Chondrocyte (in vitro differentiated cells): ENCODE results near the gene TMEM126A. TPM values are rescaled to one million over a fixed set of nuclear protein-coding genes. Genes with fewer than 3 reads are reported as not detected.

Experiments used
- DNase-seq: peaks from one replicate; pipeline ENCODE4 v3.0.0; 2021; ENCODE audit warnings: mixed read lengths, low spot score
- H3K27ac Mint-ChIP-seq: one replicate; pipeline ENCODE4 v1.8.0; 2021; ENCODE audit warnings: mild to moderate bottlenecking, moderate library complexity, mixed read lengths; ENCODE audit not compliant: unreplicated experiment
- H3K27me3 Mint-ChIP-seq: 2 replicates; pipeline ENCODE4 v1.8.0; 2021; ENCODE audit warnings: low read depth, mixed read lengths
- H3K36me3 Mint-ChIP-seq: 2 replicates; pipeline ENCODE4 v1.8.0; 2021; ENCODE audit warnings: low read depth, mixed read lengths
- H3K4me1 Mint-ChIP-seq: 2 replicates; pipeline ENCODE4 v1.8.0; 2021; ENCODE audit warnings: low read depth, mild to moderate bottlenecking, mixed read lengths
- H3K4me3 Mint-ChIP-seq: one replicate; pipeline ENCODE4 v1.8.0; 2021; ENCODE audit warnings: mild to moderate bottlenecking, moderate library complexity, mixed read lengths; ENCODE audit not compliant: unreplicated experiment
- H3K9me3 Mint-ChIP-seq: 2 replicates; pipeline ENCODE4 v1.8.0; 2021; ENCODE audit warnings: low read depth, mixed read lengths
- total RNA-seq: library from RNA; stranded (reverse); gene quantifications from 3 replicates; pipeline ENCODE4 v1.2.1, GENCODE V29; 2021
- TF ChIP-seq, protein P1 (sequence below): fragments of 200-600 bp; sonication (generic); IDR thresholded peaks from 2 replicates; pipeline ENCODE4 v1.5.0; 2021; ENCODE audit warnings: antibody characterized with exemption, mild to moderate bottlenecking, moderate library complexity

TMEM126A gene
- total RNA-seq, 1 donor from 2014 or later: 30.7 TPM

DNA sequence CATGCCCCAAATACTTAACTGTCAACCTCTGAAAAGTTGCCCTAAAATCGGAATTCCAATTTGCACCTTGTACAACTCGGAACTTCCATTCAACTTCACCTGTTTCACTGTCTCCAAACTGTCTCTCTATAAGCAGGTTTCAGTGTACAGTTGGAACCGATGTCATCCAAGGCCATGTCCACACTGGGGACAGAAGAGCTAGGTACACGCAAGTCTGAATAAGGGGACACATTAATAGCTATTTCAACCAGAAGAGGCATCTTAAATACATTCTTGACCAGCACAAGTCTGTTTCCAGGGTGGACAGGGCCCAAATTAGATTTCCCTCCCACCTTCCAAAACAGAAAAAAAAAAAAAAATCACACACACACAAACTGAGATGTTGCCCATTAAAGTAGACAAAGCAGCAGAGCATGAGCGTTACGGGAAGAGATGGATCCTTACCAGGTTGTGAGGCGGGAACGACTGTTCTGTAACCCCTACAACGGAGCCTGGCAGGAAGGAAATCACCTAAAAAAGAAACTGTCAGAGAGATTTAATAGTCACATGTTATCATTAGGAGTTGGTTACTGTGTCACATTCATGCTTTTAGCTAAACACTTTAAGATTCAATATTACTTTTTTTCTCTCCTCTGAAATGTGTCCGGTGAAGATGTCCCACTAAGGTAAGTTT is 15.4 kb downstream of the TMEM126A start:
- peak overlapping the region; percentile 85 for H3K4me3 Mint-ChIP-seq
- no peaks in the 10 kb centered on the region for H3K9me3 Mint-ChIP-seq
- H3K27me3 Mint-ChIP-seq: no peaks in the 10 kb centered on the region
- H3K36me3 Mint-ChIP-seq: peaks cover 20% of the 10 kb centered on the region
- DNase-seq: no peak
- H3K4me1 Mint-ChIP-seq: peaks cover 46% of the 10 kb centered on the region
- peak overlapping the region; percentile 98 for H3K27ac Mint-ChIP-seq
- TF ChIP-seq, protein P1, sequence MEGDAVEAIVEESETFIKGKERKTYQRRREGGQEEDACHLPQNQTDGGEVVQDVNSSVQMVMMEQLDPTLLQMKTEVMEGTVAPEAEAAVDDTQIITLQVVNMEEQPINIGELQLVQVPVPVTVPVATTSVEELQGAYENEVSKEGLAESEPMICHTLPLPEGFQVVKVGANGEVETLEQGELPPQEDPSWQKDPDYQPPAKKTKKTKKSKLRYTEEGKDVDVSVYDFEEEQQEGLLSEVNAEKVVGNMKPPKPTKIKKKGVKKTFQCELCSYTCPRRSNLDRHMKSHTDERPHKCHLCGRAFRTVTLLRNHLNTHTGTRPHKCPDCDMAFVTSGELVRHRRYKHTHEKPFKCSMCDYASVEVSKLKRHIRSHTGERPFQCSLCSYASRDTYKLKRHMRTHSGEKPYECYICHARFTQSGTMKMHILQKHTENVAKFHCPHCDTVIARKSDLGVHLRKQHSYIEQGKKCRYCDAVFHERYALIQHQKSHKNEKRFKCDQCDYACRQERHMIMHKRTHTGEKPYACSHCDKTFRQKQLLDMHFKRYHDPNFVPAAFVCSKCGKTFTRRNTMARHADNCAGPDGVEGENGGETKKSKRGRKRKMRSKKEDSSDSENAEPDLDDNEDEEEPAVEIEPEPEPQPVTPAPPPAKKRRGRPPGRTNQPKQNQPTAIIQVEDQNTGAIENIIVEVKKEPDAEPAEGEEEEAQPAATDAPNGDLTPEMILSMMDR: no peak

DNA sequence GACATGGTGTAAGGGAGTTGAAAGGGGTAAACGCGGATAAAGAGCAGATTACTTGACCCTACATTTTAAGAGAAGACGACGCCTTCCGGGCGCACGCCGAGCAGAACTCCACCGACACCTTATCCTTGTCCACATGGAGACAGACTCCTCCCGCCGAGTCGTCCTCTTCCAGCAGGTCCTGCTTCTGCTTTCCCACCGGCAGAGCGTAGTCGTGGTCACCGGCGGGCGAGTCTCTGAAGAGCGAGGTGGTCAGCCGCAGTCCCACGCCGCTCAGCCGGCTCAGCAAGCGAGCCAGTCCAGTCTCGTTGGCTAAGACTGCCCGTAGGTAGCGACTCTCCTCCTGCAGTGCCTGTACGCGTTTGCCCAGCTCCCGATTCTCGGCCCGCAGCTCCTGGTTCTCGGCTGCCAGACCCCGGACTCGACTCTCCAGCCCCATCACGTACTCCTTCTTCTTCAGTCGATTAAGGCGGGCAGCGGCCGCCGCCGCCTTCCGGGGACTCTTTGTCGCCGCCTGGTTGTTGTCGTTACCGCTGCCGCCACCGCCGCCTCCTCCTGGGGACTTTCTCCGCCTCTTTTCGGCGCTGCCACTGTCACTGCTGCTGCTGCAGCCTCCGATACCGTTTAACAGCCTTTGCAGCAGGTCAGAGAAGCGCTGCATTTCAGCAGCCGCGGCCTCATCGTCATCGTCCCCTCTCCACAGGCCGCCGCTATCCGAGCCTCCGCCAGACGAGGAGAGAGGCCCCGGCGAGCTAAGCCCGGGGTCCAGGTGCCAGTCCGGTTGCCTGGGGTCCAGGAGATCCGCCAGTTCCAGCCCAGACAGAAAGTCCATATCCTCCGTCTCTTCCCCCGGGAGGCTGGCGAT is 16.2 kb downstream of the TMEM126A start:
- peak overlapping the region; percentile 85 for H3K4me3 Mint-ChIP-seq
- peaks cover 19% of the 10 kb centered on the region for H3K36me3 Mint-ChIP-seq
- TF ChIP-seq, protein P1: peak; percentile 78
- DNase-seq: peak; percentile 92
- H3K4me1 Mint-ChIP-seq: peaks cover 42% of the 10 kb centered on the region
- H3K27ac Mint-ChIP-seq: peak overlapping the region; percentile 98
- no peaks in the 10 kb centered on the region for H3K9me3 Mint-ChIP-seq
- H3K27me3 Mint-ChIP-seq: no peaks in the 10 kb centered on the region

DNA sequence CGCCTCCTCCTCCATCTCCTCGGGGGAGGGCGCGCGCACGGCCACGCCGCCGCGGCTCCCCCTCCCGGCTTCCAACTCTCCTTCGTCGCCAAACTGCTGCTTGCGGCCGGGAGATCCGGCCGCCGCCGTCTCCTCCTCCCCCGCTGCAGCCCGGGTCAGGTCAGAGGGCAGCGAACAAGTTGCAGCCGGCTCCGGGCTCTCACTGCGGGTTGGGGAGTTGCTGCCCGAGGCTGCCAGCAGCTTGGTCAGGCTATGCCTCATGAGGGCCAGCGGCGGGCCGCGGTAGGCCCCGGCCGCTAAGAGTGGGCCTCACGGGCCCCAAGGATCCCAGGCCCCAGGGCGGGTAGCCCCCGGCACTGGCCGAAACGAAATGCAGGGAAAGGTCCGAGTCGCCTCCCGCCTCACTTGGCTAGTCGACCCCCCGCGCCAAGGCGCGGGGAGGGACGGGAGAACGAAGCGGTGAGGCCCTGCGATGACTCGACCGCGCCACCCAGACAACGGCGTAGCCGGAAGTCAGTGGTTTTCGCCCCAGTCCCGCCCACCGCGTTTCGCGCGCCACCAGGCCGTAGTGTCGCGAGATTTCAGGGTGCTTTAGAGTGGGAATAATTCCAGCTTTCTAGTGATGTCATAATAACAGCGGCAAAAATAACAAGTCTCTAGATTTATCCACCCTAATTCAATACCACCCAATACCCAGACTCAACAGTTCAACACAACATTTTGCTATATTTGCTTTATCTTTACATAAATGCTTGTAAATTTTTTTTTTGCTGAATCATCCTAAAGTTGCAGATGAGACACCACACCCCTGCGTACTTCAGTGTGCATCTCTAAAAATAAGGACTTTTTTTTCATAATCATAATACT is 17.1 kb downstream of the TMEM126A start, which contains the start of gene CREBZF:
Gene CREBZF, minus strand, starts transcription at position 515 of the 867 bp plus-strand sequence. Its CDS starts 254 bp downstream, at position 261.
- peaks cover 34% of the 10 kb centered on the region for H3K4me1 Mint-ChIP-seq
- H3K27ac Mint-ChIP-seq: peak within 1 kb of the TSS; percentile 98
- H3K36me3 Mint-ChIP-seq: peaks cover 15% of the 10 kb centered on the region
- H3K27me3 Mint-ChIP-seq: no peaks in the 10 kb centered on the region
- peak within 1 kb of the TSS; percentile 85 for H3K4me3 Mint-ChIP-seq
- TF ChIP-seq, protein P1: no peak
- H3K9me3 Mint-ChIP-seq: no peaks in the 10 kb centered on the region
- DNase-seq: peak; percentile 97

DNA sequence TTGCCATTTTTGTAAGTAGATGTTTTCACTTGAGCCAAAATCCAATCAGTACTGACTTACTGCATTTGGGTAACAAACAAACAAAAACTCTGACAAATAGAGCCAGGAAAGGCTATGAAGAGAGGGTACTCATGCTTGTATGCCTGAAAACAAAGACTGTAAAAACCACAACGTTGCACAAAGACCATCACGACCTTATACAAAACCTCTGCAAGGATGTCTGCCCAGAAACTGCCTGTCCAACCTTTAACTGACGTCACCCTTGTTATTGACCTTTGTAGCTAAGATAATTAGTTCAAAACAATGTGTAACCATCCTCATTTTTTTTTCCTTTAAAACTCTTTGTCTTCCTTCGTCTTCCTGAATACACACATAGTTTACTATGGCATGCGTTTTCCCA is 18.0 kb downstream of the TMEM126A start:
- DNase-seq: no peak
- Mint-ChIP-seq H3K27ac (no peak overlapping the region), H3K9me3 (no peaks in the 10 kb centered on the region), H3K36me3 (peaks cover 9% of the 10 kb centered on the region), H3K4me1 (peaks cover 25% of the 10 kb centered on the region), H3K27me3 (no peaks in the 10 kb centered on the region), H3K4me3 (no peak overlapping the region)
- TF ChIP-seq, protein P1: no peak
